ENCODE data around the gene FAM107A. TPM values are rescaled to one million over a fixed set of nuclear protein-coding genes. Genes with fewer than 3 reads are reported as not detected.

Gene FAM107A
- total RNA-seq, 4 donors from 2014 or later: 35.7 to 107 (median 92.7) TPM

- no peaks in the 10 kb centered on the region for H3K9me3 ChIP-seq
- peaks cover 17 to 44% (median 43%) of the 10 kb centered on the region in 4 donors for H3K4me1 ChIP-seq
- no peak overlapping the region for H3K4me3 ChIP-seq
- no peaks in the 10 kb centered on the region for H3K27me3 ChIP-seq
- no peak for DNase-seq (ENCODE audit: extremely low spot score)
- intact Hi-C loops (cut with DNase I): no loop called here
- WGBS: 95% methylated on average over 5 of the region's 5 CpGs
- TF ChIP-seq POLR2A (IDR thresholded peaks at IDR 0.05; ENCODE audit: low read depth): no peak
- TF ChIP-seq EP300 (IDR thresholded peaks at IDR 0.05): no peak
- TF ChIP-seq POLR2AphosphoS5 (IDR thresholded peaks at IDR 0.05): no peak
- no peak for TF ChIP-seq CTCF (IDR thresholded peaks at IDR 0.05)
- no peak overlapping the region for H3K27ac ChIP-seq (replicated peaks in 1 of 4)
- H3K36me3 ChIP-seq: no peaks in the 10 kb centered on the region
Measured at GRCh38 chr3:58578873-58579272, 1.7 kb upstream of the FAM107A start.

GRCh38 chr3:58576716-58577115, 475 bp downstream of the FAM107A start:
- DNase-seq (ENCODE audit: extremely low spot score): no peak
- Histone ChIP-seq H3K4me1 (peaks cover 25 to 54% (median 52%) of the 10 kb centered on the region in 4 donors), H3K36me3 (peaks cover 0 to 13% (median 0%) of the 10 kb centered on the region in 4 donors), H3K27ac (replicated peaks in 1 of 4) (peak overlapping the region; percentile 65 to 84 (median 70)), H3K4me3 (peak overlapping the region; percentile 46 to 57 (median 52)), H3K9me3 (no peaks in the 10 kb centered on the region), H3K27me3 (no peaks in the 10 kb centered on the region)
- TF ChIP-seq EP300 (IDR thresholded peaks at IDR 0.05): no peak
- no peak for TF ChIP-seq CTCF (IDR thresholded peaks at IDR 0.05)
- TF ChIP-seq POLR2AphosphoS5 (IDR thresholded peaks at IDR 0.05): no peak
- no peak for TF ChIP-seq POLR2A (IDR thresholded peaks at IDR 0.05; ENCODE audit: low read depth)
- intact Hi-C loops (cut with DNase I): no loop called here
- WGBS: 57% methylated on average over 6 of the region's 6 CpGs

- TF ChIP-seq POLR2AphosphoS5 (IDR thresholded peaks at IDR 0.05) (peak; percentile 45 to 46), EP300 (IDR thresholded peaks at IDR 0.05) (no peak), CTCF (IDR thresholded peaks at IDR 0.05) (no peak)
- H3K27ac ChIP-seq (replicated peaks in 1 of 4): peak overlapping the region; percentile 65 to 84 (median 70)
- H3K27me3 ChIP-seq: no peaks in the 10 kb centered on the region
- 57% methylated on average over 8 of the region's 8 CpGs for WGBS
- H3K36me3 ChIP-seq: peaks cover 0 to 13% (median 0%) of the 10 kb centered on the region in 4 donors
- no peak for DNase-seq (ENCODE audit: extremely low spot score)
- H3K4me3 ChIP-seq: peak overlapping the region; percentile 46 to 57 (median 52)
- peaks cover 25 to 54% (median 52%) of the 10 kb centered on the region in 4 donors for H3K4me1 ChIP-seq
- H3K9me3 ChIP-seq: no peaks in the 10 kb centered on the region
- intact Hi-C loops (cut with DNase I): no loop called here
Measured at GRCh38 chr3:58575971-58576652, 1.1 kb downstream of the FAM107A start.

- no peaks in the 10 kb centered on the region for H3K27me3 ChIP-seq
- peaks cover 25 to 54% (median 52%) of the 10 kb centered on the region in 4 donors for H3K4me1 ChIP-seq
- H3K4me3 ChIP-seq: peak overlapping the region in 3 of 4 donors; percentile 46 to 57 (median 48)
- no peak for TF ChIP-seq POLR2AphosphoS5 (IDR thresholded peaks at IDR 0.05)
- TF ChIP-seq CTCF (IDR thresholded peaks at IDR 0.05): no peak
- no peak for TF ChIP-seq POLR2A (IDR thresholded peaks at IDR 0.05; ENCODE audit: low read depth)
- TF ChIP-seq EP300 (IDR thresholded peaks at IDR 0.05): no peak
- intact Hi-C loops (cut with DNase I): no loop called here
- H3K9me3 ChIP-seq: no peaks in the 10 kb centered on the region
- WGBS: 94% methylated on average over 4 of the region's 4 CpGs
- DNase-seq (ENCODE audit: extremely low spot score): no peak
- H3K36me3 ChIP-seq: peaks cover 0 to 15% (median 0%) of the 10 kb centered on the region in 4 donors
- H3K27ac ChIP-seq (replicated peaks in 1 of 4): peak overlapping the region in 3 of 4 donors; percentile 50 to 84 (median 70)
Measured at GRCh38 chr3:58574682-58575081, 2.5 kb downstream of the FAM107A start.

Data from esophagus muscularis mucosa (tissue), 4 donors.